HG03457 (cell line): ENCODE data around the gene TOPBP1.
"Not testable (repeated sequence)": the region's sequence is repeated elsewhere in the genome, so short reads cannot be mapped to it uniquely, and the experiment has no call there.

Source experiments
- ATAC-seq: cut with Tn5 transposase; IDR thresholded peaks from one replicate; pipeline ENCODE4 v1.9.1; 2021; ENCODE audit warnings: moderate number of reproducible peaks; ENCODE audit not compliant: unreplicated experiment

Gene TOPBP1

DNA sequence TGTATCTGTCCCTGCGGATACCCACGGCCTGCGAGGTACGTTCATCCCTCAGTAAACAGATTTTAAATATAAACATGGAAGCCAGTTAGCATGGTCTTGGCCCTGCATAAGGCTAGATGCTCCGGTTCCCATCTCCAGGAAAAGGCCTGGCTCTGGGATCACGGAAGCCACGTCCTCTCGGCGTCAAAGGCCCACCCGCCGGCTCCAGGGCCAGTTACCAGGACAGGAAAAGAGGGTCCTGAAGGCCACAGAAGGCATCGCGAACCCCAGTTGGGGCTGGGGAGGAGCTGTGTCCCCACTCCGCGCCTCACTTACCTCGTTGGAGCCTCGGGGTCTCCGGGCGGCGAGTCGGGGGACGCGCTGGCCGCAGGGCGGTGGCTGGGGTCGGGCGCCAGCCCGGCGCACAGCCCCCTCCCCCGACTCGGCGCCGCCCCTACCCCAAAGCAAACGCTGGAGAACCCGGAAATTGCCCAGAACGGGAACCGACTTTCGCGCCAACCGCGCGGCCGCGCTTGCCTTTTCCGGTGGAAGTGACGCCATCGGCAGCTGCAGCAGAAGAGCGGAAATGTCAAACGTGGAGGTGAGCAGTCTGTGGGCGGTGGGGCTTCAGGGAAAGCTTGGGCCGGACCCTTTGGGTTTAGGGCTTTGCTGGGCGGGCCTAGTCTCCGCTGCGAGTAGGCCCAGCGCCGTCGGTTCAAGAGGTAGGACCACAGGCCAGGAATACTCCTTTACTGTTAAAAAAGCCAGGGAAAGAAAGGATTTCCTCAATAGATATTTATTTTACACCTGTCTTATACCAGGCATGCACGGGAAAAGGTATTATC, at the start of gene TOPBP1:
TOPBP1 (minus strand) TSS at position 488 of the 824 bp plus-strand sequence. CDS start 814 bp downstream, outside the sequence.
- ATAC-seq: peak; percentile 70

DNA sequence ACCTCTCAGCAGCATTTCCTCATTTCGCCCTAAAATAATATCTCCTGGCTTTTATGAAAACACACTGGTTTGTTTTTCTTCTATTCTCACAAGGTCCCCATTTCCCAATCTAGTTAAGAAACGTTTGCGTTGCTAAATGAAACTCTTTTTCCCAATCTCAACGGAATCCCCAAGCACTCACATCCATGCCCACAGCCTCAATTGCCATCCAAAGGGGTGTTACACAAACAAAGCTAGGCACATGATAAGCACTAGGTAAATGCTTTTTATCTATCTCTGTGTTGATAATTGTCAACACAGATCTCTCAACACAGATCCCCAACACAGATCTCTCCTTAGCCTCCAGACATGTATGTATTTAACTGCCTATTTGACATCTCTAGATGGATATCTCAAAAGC, 49.3 kb upstream of the TOPBP1 start:
- no peak for ATAC-seq

DNA sequence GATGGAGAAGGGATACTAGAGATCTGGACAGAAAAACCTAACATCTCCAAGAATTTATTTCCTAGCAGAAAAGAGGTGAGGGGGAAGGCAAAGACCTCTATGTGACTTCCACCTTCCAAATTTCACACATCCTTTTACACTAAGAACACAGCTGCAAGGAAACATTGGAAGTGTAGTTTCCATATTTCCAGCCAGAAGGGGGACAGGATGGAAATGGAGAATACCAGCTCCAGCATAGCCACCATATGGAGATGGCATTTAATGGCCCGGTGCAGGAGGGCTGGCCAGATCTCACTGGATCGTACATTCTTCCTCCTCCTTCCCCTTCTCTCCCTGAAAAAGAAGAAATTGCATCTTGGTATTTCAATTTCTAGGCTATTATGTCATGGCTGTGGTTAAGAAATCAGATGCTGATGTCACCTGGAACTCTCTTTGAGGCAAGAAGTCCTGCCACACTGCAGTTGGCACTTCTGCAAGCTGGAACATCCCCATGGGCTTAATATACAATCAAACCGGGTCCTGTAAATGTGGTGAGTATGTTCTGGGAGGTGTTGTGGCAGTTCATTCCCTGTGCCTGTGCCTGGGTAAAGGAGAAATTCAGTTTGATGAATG, 47.5 kb upstream of the TOPBP1 start:
- no peak for ATAC-seq

DNA sequence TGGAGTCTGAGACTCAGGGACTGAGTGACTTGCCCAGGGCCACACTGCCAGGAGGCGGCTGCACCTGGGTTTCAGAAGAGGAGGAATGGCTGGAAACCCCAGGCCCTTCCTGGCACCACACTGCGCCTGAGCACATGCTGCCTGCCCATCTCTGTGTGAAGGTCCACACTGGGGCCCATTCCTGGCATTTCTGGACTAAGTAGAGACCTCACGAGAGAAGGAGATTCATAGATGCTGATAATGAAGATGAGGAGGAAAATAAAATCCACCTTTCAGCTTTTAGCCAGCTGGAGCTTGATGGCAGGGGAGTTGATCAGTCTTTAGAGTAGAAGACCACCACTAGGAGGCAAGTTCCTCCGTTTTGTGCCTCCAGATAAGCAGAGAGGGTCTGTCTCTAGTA, 44.3 kb upstream of the TOPBP1 start:
- ATAC-seq: no peak

DNA sequence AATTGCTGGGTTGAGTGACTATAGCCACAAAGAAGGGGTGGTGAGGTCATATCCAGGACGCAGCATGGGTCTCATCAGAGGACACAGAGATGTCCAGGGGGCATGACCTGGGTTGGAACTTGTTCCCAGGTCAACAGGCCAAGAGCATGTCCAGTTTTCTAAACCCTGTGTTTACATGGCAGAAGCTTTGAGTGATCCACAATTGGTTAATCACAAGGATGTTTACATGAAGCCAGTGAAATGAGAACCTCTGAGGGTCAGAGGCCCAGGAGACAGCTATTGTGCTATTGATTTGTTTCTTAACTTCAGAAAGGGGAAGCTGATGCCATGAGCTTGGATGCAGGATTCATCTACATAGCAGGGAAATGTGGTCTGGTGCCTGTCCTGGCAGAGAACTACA, 42.2 kb upstream of the TOPBP1 start:
- no peak for ATAC-seq

DNA sequence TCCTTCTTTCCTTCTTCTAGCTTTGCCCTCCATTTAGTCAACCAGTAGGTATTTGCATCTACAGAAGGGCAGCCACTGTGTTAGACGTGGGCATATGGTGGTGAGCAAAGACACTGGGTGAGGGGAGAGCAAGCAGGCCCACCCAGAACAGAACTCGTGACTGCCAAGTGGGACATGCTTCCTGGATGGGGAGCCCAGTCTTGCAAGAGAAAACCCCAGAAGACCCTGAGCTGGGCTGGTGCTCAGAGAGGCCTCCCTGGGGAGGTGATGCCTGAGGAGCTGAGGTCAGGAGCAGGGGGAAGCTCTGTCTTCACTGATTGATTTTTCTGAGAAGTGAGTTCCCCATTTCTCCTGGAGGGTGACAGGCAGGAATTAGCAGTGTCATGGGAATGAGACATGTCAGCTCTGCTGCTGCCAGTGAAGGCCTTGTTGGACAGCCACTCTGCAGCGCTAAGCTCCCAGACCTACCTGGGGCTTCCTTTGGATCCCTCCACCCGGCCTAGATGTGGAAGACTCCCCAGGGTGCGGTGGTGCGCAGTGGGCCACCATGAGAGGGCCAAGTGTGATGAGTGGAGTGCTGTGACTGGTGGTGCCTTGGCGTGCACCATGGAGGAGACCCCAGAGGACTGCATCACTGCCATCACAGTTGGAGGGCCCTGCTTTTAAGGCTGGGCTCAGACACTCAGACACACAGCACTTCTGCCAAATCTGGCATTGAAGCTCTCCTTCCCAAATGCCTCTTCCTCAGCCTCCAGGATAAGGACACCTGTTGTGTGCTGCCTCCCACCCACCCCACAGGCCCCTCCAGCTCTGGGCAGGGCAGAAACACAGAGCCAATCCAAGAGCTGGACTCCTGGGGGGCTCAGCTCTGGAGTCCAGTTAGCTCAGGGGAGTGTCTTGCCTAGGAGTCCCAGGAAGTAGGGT, 40.0 kb upstream of the TOPBP1 start:
- ATAC-seq: no peak

DNA sequence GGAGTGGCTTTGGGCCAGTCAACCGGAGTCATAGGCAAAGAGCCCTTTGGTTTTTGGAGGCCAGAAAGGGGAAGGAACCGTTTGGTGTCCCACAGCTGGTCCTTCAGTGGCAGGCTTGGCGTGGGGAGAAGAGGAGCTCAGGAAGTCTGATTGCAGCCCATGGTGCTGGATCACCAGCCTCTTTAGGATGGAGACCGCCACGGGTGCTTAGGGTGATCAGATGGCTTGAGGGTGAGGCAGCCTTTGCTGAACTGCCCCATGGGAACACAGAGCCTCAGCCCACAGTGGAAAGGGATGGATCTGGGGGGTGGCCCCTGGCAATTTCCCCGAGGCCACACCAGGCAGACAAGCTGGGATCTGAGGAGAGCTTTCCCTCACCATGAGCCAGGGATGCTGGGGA, 38.6 kb upstream of the TOPBP1 start:
- ATAC-seq: no peak

DNA sequence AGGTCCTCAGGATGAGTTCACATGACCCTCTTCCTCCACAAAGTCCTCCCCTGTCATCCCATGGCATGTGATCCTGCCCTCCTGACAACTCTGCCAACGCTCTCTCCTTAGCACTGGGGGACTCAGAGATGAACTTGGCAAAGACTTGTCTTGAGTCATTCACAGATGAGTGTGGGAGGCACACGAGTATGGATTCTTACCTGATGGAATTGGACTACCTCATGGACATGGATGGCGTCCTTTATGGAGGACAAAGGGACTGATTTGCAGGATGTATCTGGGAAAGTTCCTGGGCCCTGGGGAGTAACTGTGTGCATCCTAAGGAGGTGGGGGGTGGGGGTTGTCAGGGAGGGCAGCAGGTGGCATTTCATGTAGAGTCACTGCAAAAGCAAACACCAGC, 38.2 kb upstream of the TOPBP1 start:
- ATAC-seq: no peak

DNA sequence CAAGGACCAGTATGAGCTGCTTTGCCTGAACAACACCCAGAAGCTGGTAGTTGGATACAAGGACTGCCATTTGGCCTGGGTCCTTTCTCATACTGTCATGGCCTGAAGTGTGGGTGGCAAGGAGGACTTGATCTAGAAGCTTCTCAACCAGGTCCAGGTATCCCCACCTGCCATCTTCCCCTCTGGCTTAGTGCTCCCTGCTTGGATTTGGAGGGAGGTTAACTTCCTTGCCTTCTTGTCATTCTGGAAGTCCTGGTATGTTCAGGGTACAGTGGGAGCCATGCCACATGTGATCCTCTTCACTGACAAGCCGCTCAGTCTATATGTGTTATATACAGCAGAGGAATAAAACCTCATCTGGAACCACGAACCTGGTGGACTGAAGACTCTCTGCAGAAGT, 37.7 kb upstream of the TOPBP1 start:
- no peak for ATAC-seq

DNA sequence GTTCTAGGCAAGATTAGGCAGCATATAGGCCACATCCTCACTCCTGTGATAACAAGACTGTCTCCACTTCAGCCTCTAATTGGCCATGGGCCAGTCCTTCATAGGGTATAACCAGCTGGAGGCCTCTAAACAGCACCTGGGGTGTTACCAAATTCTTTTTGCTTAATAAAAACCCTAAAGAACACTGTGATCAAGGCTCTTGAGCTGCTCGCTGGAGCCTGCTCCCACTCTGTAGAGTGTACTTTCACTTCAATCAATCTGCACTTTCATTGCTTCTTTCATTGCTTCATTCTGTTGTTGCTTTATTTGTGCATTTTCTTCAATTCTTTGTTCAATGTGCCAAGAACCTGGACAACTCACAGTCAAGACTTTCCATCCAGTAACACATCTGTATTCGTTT, 36.2 kb upstream of the TOPBP1 start:
- no peak for ATAC-seq

DNA sequence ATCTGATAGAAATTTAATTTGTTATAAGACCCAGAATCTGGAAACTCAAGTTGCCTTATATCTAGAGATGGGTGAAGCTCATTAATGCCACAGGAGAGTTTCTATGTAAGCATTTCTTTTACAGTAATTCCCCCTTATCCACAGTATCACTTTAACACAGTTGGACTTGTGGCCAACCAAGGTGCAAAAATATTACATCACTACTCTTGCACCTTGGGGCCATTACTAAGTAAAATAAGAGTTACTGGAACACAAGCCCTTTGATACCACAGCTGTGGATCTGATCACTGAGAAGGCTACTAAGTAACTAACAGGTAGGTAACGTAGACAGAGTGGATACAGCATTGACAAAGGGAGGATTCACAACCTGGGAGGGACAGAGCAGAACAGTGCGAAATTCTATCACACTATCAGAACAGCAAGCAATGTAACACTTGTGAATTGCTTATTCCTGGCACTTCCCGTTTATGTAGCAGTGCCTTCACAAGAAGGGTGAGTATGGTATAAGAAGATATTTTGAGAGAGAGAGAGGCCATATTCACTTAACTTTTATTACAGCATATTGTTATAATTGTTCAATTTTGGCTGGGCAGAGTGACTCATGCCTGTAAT, 33.9 kb upstream of the TOPBP1 start:
- no peak for ATAC-seq

DNA sequence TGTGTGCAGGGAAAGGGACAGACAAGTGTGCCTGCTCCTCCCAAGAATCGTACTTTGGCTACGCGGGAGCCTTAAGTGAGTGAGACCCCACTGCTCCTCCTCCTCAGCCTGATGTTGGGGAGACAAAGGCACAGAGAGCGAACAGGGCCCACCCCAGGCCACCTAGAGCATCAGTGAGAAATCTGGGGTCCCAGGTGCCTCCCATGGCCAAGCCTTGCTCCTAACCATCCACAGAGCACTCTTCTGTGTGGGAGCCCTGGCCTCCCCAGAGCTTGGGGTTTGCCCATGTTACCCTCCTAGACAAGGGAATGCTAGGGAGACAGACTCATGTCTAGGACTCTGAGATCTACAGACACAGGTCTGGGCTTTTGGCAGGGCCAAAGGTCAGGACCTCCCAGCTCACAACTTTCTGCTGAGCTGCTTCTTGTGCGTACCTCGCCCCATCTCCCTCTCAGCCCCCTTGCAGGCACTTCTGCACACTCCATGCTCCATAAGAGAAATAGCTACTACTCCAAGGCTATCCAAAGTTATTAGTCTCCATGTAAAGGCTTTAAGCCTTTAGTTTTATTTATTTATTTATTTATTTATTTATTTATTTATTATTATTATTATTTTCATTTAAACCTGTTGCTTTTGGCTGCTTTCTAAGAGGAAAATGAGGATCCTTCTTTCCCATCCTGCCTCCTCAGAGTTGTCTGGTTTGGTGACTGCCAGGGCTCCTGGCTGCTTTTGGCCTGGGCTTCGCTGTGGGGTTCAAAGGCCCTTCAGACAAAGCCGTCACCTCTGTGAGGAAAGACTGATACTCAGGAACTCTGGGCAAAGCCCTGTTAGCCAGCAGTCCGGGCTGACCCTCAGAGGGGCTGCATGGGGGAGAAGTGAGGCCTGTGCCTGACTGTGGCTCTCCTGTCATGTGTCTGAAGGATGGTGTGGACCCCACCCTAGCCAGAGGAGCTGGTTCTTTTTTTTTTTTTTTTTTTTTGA, 32.8 kb upstream of the TOPBP1 start:
- ATAC-seq: no peak

DNA sequence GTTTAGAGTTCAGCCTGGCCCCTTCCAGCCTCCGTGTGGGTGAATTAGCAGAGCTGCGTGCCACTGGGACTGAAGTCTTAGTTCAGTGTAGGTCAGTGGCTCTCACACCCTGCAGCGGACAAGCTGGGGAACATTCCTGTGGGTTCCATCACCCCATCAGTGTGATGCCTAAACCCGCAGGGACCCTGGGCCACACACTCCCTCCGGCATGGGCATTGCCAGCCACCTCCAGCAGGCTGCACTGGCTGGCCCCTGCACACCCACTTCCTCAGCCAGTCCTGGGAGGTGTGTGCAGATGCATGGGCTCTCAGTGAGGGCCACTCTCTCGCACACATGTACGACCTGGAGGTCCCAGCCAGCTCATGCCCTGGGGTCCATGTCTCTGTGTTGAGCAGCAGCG, 32.1 kb upstream of the TOPBP1 start:
- ATAC-seq: no peak

DNA sequence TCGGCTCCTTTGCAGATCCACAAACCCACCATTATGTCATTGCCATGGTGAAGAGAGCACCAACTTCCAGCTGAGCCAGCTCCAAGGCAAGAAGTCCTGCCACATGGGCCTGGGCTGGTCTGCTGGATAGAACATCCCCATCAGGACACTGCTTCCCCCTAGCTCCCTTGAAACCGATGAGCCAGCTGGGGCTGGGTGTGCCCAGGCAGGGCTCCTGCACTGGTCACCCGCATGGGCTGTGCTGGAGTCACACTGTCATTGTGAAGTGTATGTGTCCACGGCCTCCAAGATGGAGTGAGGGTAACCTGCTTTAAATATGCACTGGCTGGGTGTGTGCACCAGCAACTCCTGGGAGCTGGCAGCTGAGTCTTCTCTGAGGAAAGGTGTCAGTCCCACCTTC, 31.0 kb upstream of the TOPBP1 start:
- no peak for ATAC-seq

DNA sequence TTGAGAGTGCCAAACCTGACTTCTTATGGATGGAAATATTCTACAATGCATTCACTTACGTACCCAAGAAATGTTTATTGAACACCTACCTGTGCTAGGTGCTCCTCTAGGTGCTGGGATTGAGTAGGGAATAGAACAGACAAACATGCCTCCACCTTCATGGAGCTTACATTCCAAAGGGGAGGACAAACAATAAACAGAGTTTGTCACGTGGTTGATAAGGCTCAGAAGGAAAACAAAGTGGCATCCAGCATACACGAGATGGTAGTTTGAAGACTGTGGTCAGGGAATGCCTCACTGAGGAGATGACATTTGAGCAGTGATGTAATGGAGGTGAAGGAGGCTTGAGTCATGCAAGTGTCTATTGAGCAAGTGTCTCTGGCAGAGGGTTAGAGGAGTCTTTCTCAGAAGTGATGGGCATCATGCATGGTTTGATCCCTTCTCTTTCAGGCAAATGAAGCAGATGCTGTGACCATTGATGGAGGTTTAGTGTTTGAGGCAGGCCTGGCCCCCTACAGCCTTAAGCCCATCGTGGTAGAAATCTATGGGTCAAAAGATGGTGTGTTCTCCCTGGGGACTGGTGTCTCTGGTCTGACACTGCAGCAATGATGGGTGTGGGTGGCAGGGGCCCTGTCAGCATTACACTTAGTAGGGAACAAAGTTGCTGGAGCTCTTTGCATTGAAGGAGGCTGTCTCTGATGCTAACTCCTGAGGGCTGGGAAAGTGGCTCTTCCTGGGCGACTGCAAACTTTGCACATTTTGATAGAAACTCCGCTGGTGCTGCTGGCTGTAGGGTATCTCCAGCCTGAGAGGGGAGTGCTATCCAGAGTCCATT, 29.7 kb upstream of the TOPBP1 start:
- ATAC-seq: no peak

DNA sequence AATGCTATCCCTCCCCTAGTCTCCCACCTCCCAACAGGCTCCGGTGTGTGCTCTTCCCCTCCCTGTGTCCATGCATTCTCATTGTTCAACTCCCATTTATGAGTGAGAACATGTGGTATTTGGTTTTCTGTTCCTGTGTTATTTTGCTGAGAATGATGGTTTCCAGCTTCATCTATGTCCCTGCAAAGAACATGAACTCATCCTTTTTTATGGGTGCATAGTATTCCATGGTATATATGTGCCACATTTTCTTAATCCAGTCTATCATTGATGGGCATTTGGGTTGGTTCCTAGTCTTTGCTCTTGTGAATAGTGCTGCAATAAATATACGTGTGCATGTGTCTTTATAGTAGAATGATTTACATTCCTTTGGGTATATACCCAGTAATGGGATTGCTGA, 16.3 kb upstream of the TOPBP1 start:
- ATAC-seq: not testable (repeated sequence)

DNA sequence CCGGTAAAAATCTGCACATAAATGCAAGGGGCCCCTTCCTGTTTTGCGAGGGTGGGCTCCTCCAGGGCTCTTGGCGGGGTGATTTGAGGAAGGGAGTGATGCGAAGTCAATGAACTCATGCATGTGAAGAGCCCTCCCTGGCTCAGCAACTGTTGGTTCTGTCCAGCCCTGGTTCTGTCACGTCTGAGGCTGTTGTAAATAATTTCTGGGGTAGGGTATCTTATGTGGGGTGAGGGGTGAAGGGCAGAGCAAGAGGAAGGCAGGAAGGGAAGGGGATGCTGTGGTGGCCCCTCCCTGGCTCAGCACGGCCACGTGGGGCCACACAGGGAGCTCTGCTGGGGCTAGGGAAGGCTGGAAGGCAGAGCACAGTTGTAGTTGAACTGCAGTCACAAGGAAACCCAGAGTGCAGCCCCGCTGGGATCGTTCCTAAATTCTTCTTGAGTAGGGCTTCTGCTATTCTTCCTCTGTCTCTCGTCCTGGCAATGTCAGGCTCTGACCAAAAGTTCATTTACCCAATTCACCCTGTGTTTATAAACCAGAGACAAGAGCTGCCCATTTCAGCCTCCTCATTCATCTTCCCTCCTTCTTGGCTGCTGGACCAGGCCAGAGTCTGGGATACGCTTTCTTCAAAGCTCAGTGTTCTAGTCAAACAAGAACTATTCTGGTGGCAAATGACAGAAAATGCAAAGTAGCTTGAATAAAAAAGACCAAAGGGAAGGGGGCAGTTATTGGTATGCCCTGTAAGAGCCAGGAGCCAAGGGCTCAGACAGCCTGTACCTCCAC, 14.8 kb upstream of the TOPBP1 start:
- no peak for ATAC-seq

DNA sequence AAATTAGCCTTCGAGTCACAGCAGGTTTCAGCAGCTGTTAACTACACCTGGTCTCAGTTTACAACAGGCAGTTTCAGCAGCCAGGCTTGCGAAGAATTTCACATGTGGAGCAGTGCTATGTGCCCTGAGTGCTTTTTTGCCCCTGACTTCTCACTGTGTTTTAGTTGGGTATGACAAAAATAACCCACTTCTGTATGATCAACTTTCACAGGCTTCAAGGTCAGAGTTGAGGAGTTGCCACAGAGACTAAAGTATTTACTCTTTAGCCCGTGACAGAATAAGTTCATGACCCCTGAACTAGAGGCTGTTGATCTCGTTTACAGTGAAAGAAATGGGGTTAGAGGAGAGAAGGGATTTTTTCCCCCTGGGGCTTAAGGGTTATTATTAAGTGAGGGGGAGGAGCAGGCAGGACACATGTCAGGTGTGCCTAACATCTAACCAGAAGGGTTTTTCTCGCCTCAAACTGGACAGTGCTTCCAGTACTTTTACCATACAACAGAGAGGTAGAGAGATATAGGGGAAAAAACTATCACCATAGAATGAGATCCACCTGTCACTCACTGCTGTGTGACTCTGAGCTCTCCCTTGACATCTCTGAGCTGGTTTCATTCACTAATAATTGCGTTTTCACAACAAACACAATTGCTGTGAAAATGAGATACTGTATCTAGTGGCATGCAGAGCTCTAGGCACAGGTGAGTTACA, 14.0 kb upstream of the TOPBP1 start:
- ATAC-seq: no peak
